ENCODE measurements around the gene C4BPA.

Gene C4BPA

GRCh38 chr1:207131163-207131562 is 27.1 kb downstream of the C4BPA start:
- Histone ChIP-seq H3K27ac (no peak overlapping the region), H3K27me3 (no peaks in the 10 kb centered on the region), H3K9me3 (peaks cover 5% of the 10 kb centered on the region), H3K36me3 (no peaks in the 10 kb centered on the region), H3K4me3 (ENCODE audit: low read depth in 1 of 2, low read length in 1 of 2) (no peak overlapping the region), H3K4me1 (ENCODE audit: control insufficient read depth in 1 of 2, insufficient read depth in 1 of 2, low read depth in 1 of 2, low read length in 1 of 2) (peaks cover 16 to 18% of the 10 kb centered on the region in 2 experiments)
- no peak for TF ChIP-seq CTCF (IDR thresholded peaks at IDR 0.05)

DNA sequence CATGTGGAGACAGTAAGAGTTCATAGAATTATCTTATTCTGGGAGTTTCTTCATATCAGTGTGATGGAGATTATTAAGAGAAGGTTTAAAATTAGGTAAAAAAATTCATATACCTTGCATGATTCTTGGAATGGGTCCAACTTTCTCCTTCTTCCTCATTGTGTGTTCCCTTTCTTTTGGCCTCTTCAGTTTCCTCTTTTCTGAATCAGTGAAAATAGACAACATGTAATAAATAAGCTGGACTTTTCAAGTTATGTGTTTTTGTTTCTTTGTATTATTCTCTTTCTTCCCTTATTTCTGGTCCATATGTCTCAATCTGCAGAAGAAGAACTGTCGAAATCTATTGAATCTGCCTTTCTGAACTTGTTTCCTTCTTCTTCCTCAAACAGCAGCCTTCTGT is 30.5 kb downstream of the C4BPA start:
- no peak for TF ChIP-seq CTCF (IDR thresholded peaks at IDR 0.05)
- H3K27ac ChIP-seq = peak overlapping the region; percentile 83

DNA sequence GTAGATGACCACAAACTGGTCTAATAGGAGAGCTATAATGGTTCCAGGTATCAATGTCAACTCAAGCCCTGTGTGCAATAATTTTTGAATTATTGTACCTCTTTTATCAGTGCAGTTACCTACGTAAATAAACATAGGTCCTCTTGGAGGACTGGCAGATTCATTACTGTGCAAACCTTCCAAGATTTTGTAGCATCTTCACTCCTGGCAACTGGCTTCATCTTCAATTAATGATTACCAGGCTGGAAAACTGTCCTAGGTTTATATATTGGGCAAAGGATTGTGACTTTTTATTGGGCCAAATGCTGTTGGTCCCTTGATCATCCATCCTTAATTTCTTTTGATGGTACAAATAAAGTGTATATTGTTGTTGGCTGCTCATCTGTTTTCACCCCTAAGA is 35.6 kb downstream of the C4BPA start:
- Histone ChIP-seq H3K36me3 (no peaks in the 10 kb centered on the region), H3K4me1 (ENCODE audit: control insufficient read depth in 1 of 2, insufficient read depth in 1 of 2, low read depth in 1 of 2, low read length in 1 of 2) (peaks cover 8 to 10% of the 10 kb centered on the region in 2 experiments), H3K27me3 (no peaks in the 10 kb centered on the region), H3K27ac (no peak overlapping the region), H3K9me3 (no peaks in the 10 kb centered on the region), H3K4me3 (ENCODE audit: low read depth in 1 of 2, low read length in 1 of 2) (no peak overlapping the region)
- no peak for TF ChIP-seq CTCF (IDR thresholded peaks at IDR 0.05)

More for the DNA sequence above, 30.5 kb downstream of the C4BPA start:
- Histone ChIP-seq H3K27me3 (no peaks in the 10 kb centered on the region), H3K4me1 (ENCODE audit: control insufficient read depth in 1 of 2, insufficient read depth in 1 of 2, low read depth in 1 of 2, low read length in 1 of 2) (peaks cover 16 to 18% of the 10 kb centered on the region in 2 experiments), H3K36me3 (no peaks in the 10 kb centered on the region), H3K9me3 (no peaks in the 10 kb centered on the region), H3K4me3 (ENCODE audit: low read depth in 1 of 2, low read length in 1 of 2) (no peak overlapping the region)

DNA sequence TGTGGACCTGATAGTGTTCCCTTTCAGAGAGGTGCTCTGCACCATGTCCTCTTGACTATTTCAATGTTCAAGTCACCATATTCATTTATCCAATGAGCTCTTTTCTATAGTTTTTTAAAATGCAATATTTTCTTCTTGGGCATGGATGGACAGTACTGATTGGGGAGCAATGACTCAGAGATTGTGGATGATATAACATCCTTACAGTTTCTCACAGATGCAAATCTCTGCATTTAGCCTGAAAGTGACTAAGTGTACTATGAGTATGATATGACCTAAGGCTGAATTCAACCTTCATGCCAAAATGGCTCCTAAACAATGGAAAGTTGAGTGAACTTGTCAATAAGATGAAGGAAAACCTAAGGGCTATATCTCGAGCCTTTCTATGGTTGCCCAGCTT is 36.5 kb downstream of the C4BPA start:
- H3K4me3 ChIP-seq (ENCODE audit: low read depth in 1 of 2, low read length in 1 of 2) = no peak overlapping the region
- no peak overlapping the region for H3K27ac ChIP-seq
- no peaks in the 10 kb centered on the region for H3K27me3 ChIP-seq
- no peak for TF ChIP-seq CTCF (IDR thresholded peaks at IDR 0.05)
- peaks cover 5% of the 10 kb centered on the region in 2 experiments for H3K4me1 ChIP-seq (ENCODE audit: control insufficient read depth in 1 of 2, insufficient read depth in 1 of 2, low read depth in 1 of 2, low read length in 1 of 2)
- H3K36me3 ChIP-seq = no peaks in the 10 kb centered on the region
- H3K9me3 ChIP-seq = no peaks in the 10 kb centered on the region

DNA sequence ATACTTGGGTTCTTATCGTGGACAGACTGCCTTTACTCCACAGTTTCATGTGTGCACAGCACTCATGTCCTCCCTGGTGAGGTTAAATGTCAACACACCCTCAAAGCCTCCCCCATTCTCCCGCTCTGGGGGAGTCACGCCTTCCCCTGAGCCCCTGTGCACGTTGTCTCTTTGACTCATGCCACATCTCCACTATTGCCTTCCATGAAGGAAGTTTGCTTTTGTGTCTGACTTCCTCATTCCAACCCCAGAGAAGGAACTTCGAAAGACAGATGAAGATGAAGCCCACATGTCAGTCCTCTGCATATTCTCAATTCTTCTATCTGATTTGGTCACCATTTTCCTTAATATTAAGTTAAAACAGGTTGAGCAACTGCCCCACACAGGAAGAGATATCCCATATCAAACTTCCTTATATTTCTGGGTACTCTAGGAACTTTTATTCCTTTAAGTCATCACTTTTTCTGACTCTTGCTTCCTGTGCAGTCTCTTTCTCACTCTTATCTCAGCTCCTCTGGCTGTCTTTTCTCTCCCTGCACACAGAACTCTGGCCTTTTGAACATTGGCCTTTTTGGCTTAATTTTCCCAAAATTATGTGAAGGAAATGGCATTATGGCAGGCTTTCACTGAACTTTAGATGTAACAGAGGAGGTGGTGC is 41.5 kb downstream of the C4BPA start:
- Histone ChIP-seq H3K36me3 (no peaks in the 10 kb centered on the region), H3K27me3 (no peaks in the 10 kb centered on the region), H3K4me1 (ENCODE audit: control insufficient read depth in 1 of 2, insufficient read depth in 1 of 2, low read depth in 1 of 2, low read length in 1 of 2) (peaks cover 8 to 12% of the 10 kb centered on the region in 2 experiments), H3K27ac (peak overlapping the region; percentile 56), H3K4me3 (ENCODE audit: low read depth in 1 of 2, low read length in 1 of 2) (no peak overlapping the region), H3K9me3 (no peaks in the 10 kb centered on the region)
- TF ChIP-seq CTCF (IDR thresholded peaks at IDR 0.05) = no peak

Data from neutrophil (primary cell).